ENCODE measurements around the gene PLA2G4C. TPM values are rescaled to one million over a fixed set of nuclear protein-coding genes. Genes with fewer than 3 reads are reported as not detected.
A peak's percentile ranks its signal among the peaks of the same experiment; 100 is the strongest.

Gene PLA2G4C
- total RNA-seq, 2 experiments from 2014 or later, result 4.2 to 6.8 TPM

- no peaks in the 10 kb centered on the region for H3K27me3 Mint-ChIP-seq
- H3K27ac Mint-ChIP-seq, result no peak overlapping the region
- CTCF ChIA-PET, result interaction anchor here (0.8 to 4.5 kb wide), 6 partner anchors 7 to 142 kb away, joined by 3 to 32 read pairs (median 14); partner anchors contain the start of gene PLA2G4C
- no peak for DNase-seq
- H3K4me1 Mint-ChIP-seq (ENCODE audit: low read depth), result no peaks in the 10 kb centered on the region
- peaks cover 9% of the 10 kb centered on the region for H3K36me3 Mint-ChIP-seq (ENCODE audit: low read depth)
- H3K4me3 Mint-ChIP-seq, result no peak overlapping the region
- intact Hi-C loops (cut with micrococcal nuclease), result no loop called here
- H3K9me3 Mint-ChIP-seq, result no peaks in the 10 kb centered on the region
- POLR2A ChIA-PET, result no interaction called here
- no peak for ATAC-seq
- TF ChIP-seq CTCF (IDR thresholded peaks at IDR 0.05), result no peak
These were observed 6.7 kb downstream of the PLA2G4C start for GRCh38 chr19:48103922-48104321.

GRCh38 chr19:48102870-48103751, 7.5 kb downstream of the PLA2G4C start:
- Mint-ChIP-seq H3K4me3 (no peak overlapping the region), H3K27ac (no peak overlapping the region), H3K4me1 (ENCODE audit: low read depth) (no peaks in the 10 kb centered on the region), H3K36me3 (ENCODE audit: low read depth) (peaks cover 9% of the 10 kb centered on the region), H3K27me3 (no peaks in the 10 kb centered on the region), H3K9me3 (no peaks in the 10 kb centered on the region)
- ATAC-seq (peak; percentile 61), DNase-seq (peak; percentile 45)
- CTCF ChIA-PET, result interaction anchor here (0.8 to 4.5 kb wide), 13 partner anchors 8 to 142 kb away, joined by 3 to 32 read pairs (median 4); partner anchors contain the start of gene PLA2G4C
- POLR2A ChIA-PET, result interaction anchor here (1.0 kb wide), 1 partner anchor 142 kb away, joined by 3 read pairs; no protein-coding TSS in a partner anchor
- TF ChIP-seq CTCF (IDR thresholded peaks at IDR 0.05), result peak; percentile 77
- intact Hi-C loops (cut with micrococcal nuclease), result no loop called here

GRCh38 chr19:48095612-48096175, 14.9 kb downstream of the PLA2G4C start:
- peaks cover 2% of the 10 kb centered on the region for H3K4me1 Mint-ChIP-seq (ENCODE audit: low read depth)
- no peak for TF ChIP-seq CTCF (IDR thresholded peaks at IDR 0.05)
- peaks cover 9% of the 10 kb centered on the region for H3K36me3 Mint-ChIP-seq (ENCODE audit: low read depth)
- intact Hi-C loops (cut with micrococcal nuclease), result no loop called here
- DNase-seq, result no peak
- H3K27ac Mint-ChIP-seq, result no peak overlapping the region
- ChIA-PET POLR2A (no interaction called here), CTCF (interaction anchor here (1.0 to 3.4 kb wide), 2 partner anchors 11 to 12 kb away, joined by 3 to 13 read pairs; no protein-coding TSS in a partner anchor)
- H3K9me3 Mint-ChIP-seq, result peaks cover 11% of the 10 kb centered on the region
- H3K4me3 Mint-ChIP-seq, result no peak overlapping the region
- H3K27me3 Mint-ChIP-seq, result no peaks in the 10 kb centered on the region
- ATAC-seq, result no peak

GRCh38 chr19:48094855-48095203, 15.8 kb downstream of the PLA2G4C start:
- POLR2A ChIA-PET, result no interaction called here
- CTCF ChIA-PET, result interaction anchor here (3.4 kb wide), 1 partner anchor 13 kb away, joined by 13 read pairs; no protein-coding TSS in a partner anchor
- no peak for TF ChIP-seq CTCF (IDR thresholded peaks at IDR 0.05)
- Mint-ChIP-seq H3K27me3 (peaks cover 2% of the 10 kb centered on the region), H3K4me1 (ENCODE audit: low read depth) (peaks cover 2% of the 10 kb centered on the region), H3K4me3 (no peak overlapping the region), H3K9me3 (peaks cover 11% of the 10 kb centered on the region), H3K27ac (no peak overlapping the region), H3K36me3 (ENCODE audit: low read depth) (peaks cover 9% of the 10 kb centered on the region)
- DNase-seq, result no peak
- no peak for ATAC-seq
- intact Hi-C loops (cut with micrococcal nuclease), result no loop called here

Measured in activated CD8-positive, alpha-beta T cell treated with anti-CD3 and anti-CD28 coated beads for 36 hours (primary cell).